ENCODE measurements around the gene OR1I1. TPM values are rescaled to one million over a fixed set of nuclear protein-coding genes. Genes with fewer than 3 reads are reported as not detected.

Gene OR1I1
- total RNA-seq, 4 donors from 2014 or later = not detected

- no peak for TF ChIP-seq CTCF (IDR thresholded peaks at IDR 0.05; ENCODE audit: low read depth)
These were observed 34.3 kb upstream of the OR1I1 start for GRCh38 chr19:15047680-15048079.

GRCh38 chr19:15048128-15048527 lies 33.9 kb upstream of the OR1I1 start:
- TF ChIP-seq CTCF (IDR thresholded peaks at IDR 0.05; ENCODE audit: low read depth) = no peak

- TF ChIP-seq CTCF (IDR thresholded peaks at IDR 0.05; ENCODE audit: low read depth) = no peak
These were observed 33.0 kb upstream of the OR1I1 start, which contains the start of gene CASP14 for GRCh38 chr19:15048885-15049541. CASP14 (plus strand) TSS chr19:15049480; CDS start chr19:15052252, 2,772 bp downstream.

GRCh38 chr19:15050639-15051038 lies 31.4 kb upstream of the OR1I1 start:
- TF ChIP-seq CTCF (IDR thresholded peaks at IDR 0.05; ENCODE audit: low read depth) = no peak

- no peak for TF ChIP-seq CTCF (IDR thresholded peaks at IDR 0.05; ENCODE audit: low read depth)
These were observed 20.0 kb upstream of the OR1I1 start for GRCh38 chr19:15062036-15062435.

- no peak for TF ChIP-seq CTCF (IDR thresholded peaks at IDR 0.05; ENCODE audit: low read depth)
These were observed 8.9 kb upstream of the OR1I1 start for GRCh38 chr19:15072930-15073647.

GRCh38 chr19:15074371-15074770 lies 7.6 kb upstream of the OR1I1 start:
- no peak for TF ChIP-seq CTCF (IDR thresholded peaks at IDR 0.05; ENCODE audit: low read depth)
